B cell (primary cell): ENCODE measurements around the gene EML6. TPM values are rescaled to one million over a fixed set of nuclear protein-coding genes. Genes with fewer than 3 reads are reported as not detected.
"Not testable (repeated sequence)": the region's sequence is repeated elsewhere in the genome, so short reads cannot be mapped to it uniquely, and the experiment has no call there.

Source experiments
- ATAC-seq: fragments of 200-7000 bp; cut with Tn5 transposase; one replicate; pipeline ENCODE4 v1.10.0; 2021; ENCODE audit warnings: low read depth, mild to moderate bottlenecking, moderate number of reproducible peaks, moderate library complexity
- CTCF ChIA-PET: fragments of 350-600 bp; sonication (Branson Sonifier 250); formaldehyde crosslinking; loops from one replicate; lab custom pipeline; 2021; ENCODE audit warnings: antibody characterized with exemption, inconsistent platforms; lab: Charles Lee
- POLR2A ChIA-PET: fragments of 350-600 bp; sonication (Branson Sonifier 250); formaldehyde crosslinking; loops from one replicate; lab custom pipeline; 2021; ENCODE audit warnings: antibody characterized with exemption; lab: Charles Lee
- DNase-seq: peaks from one replicate; pipeline ENCODE4 v3.0.0; 2013
- H2AFZ ChIP-seq: 2 replicates; pipeline ENCODE4 v1.6.1; 2012; ENCODE audit warnings: mild to moderate bottlenecking, low read depth, low read length; ENCODE audit not compliant: insufficient read depth, poor library complexity, severe bottlenecking
- H3K27ac ChIP-seq, 2 donors: 1 replicate in 1 of 2; 2 replicates in 1 of 2; pipeline ENCODE4 v1.5.1; 2012 to 2013; ENCODE audit warnings: low read length in 2 of 2, mild to moderate bottlenecking in 2 of 2, moderate library complexity in 1 of 2
- H3K27me3 ChIP-seq, 4 experiments: fragments of 200-600 bp in 1 of 4; sonication (generic) in 1 of 4; replicated peaks in 1 of 4; 1 replicate in 2 of 4; 2 replicates in 2 of 4; pipeline versions ENCODE4 v1.6.1 to v1.7.0; 2013 to 2016; ENCODE audit warnings: low read length in 3 of 4, mild to moderate bottlenecking in 2 of 4, mixed read lengths in 1 of 4, moderate library complexity in 1 of 4; ENCODE audit not compliant: insufficient read depth in 4 of 4, control insufficient read depth in 3 of 4; ENCODE audit errors: control extremely low read depth in 1 of 4
- H3K36me3 ChIP-seq, 2 experiments: replicated peaks in 1 of 2; 1 replicate in 1 of 2; 2 replicates in 1 of 2; pipeline versions ENCODE4 v1.6.1 to v1.7.1; 2013; ENCODE audit warnings: low read length in 1 of 2; ENCODE audit not compliant: insufficient read depth in 2 of 2, control insufficient read depth in 1 of 2; ENCODE audit errors: control extremely low read depth in 1 of 2, extremely low read depth in 1 of 2
- H3K4me1 ChIP-seq, 2 donors: fragments of 200-600 bp in 1 of 2; sonication (generic) in 1 of 2; 1 replicate in 1 of 2; 2 replicates in 1 of 2; pipeline versions ENCODE4 v1.5.1 to v1.6.1; 2013 to 2017; ENCODE audit warnings: low read length in 2 of 2; ENCODE audit not compliant: control insufficient read depth in 2 of 2, insufficient read depth in 2 of 2
- H3K4me2 ChIP-seq: replicated peaks from 2 replicates; pipeline ENCODE3; 2012; ENCODE audit warnings: mild to moderate bottlenecking, low read depth, low read length; ENCODE audit not compliant: poor library complexity, severe bottlenecking
- H3K4me3 ChIP-seq, 5 experiments: fragments of 200-600 bp in 1 of 5; sonication (generic) in 1 of 5; 1 replicate in 3 of 5; 2 replicates in 2 of 5; pipeline versions ENCODE4 v1.5.1 to v1.7.0; 2011 to 2016; ENCODE audit warnings: low read length in 4 of 5, mild to moderate bottlenecking in 4 of 5, low read depth in 2 of 5, control low read depth in 1 of 5, moderate library complexity in 1 of 5; ENCODE audit not compliant: insufficient read depth in 1 of 5; ENCODE audit errors: control extremely low read depth in 1 of 5, extremely low read depth in 1 of 5
- H3K79me2 ChIP-seq: fragments of 200-600 bp; sonication (generic); one replicate; pipeline ENCODE4 v1.6.0; 2016; ENCODE audit warnings: low read length; ENCODE audit not compliant: control insufficient read depth, insufficient read depth
- H3K9ac ChIP-seq: fragments of 200-600 bp; sonication (generic); 2 replicates; pipeline ENCODE4 v1.6.1; 2017; ENCODE audit warnings: mild to moderate bottlenecking, low read length, moderate library complexity
- H3K9me3 ChIP-seq, 3 donors: one replicate each; pipeline versions ENCODE4 v1.6.1 to v1.7.1; 2013; ENCODE audit warnings: low read length in 2 of 3; ENCODE audit not compliant: control insufficient read depth in 2 of 3, insufficient read depth in 1 of 3; ENCODE audit errors: control extremely low read depth in 1 of 3
- H4K20me1 ChIP-seq: 2 replicates; pipeline ENCODE4 v1.6.0; 2012; ENCODE audit warnings: mild to moderate bottlenecking, low read length; ENCODE audit not compliant: insufficient read depth, control insufficient read depth, poor library complexity, severe bottlenecking
- H3K27ac Mint-ChIP-seq: one replicate; pipeline ENCODE4 v1.8.0; 2021; ENCODE audit warnings: mixed read lengths
- H3K27me3 Mint-ChIP-seq: one replicate; pipeline ENCODE4 v1.8.0; 2021; ENCODE audit warnings: mixed read lengths
- H3K4me1 Mint-ChIP-seq: one replicate; pipeline ENCODE4 v1.8.0; 2021; ENCODE audit warnings: mixed read lengths
- H3K4me3 Mint-ChIP-seq: one replicate; pipeline ENCODE4 v1.8.0; 2021; ENCODE audit warnings: mixed read lengths
- H3K9me3 Mint-ChIP-seq: one replicate; pipeline ENCODE4 v1.8.0; 2022; ENCODE audit warnings: mixed read lengths; ENCODE audit not compliant: insufficient read depth
- CTCF ChIP-seq: fragments of 200-600 bp; IDR thresholded peaks from one replicate; pipeline ENCODE4 v1.8.0; 2022; ENCODE audit warnings: antibody characterized with exemption, mild to moderate bottlenecking
- EZH2 ChIP-seq: IDR thresholded peaks from 2 replicates; pipeline ENCODE4 v1.6.1; 2012; ENCODE audit warnings: borderline replicate concordance, low read depth, mild to moderate bottlenecking, moderate library complexity, low read length; ENCODE audit not compliant: insufficient read depth, poor library complexity, severe bottlenecking
- WGBS: methylation state at CpG from one replicate; pipeline ENCODE4 v1.1.5; 2013; ENCODE audit warnings: missing lambda C conversion rate; ENCODE audit not compliant: insufficient coverage; 5-methylcytosine and 5-hydroxymethylcytosine counted together
- intact Hi-C: fragments of 100-400 bp; cut with micrococcal nuclease; formaldehyde crosslinking; loops from one replicate; pipeline ENCODE4 v1.10.0; 2022
- polyA plus RNA-seq: library from polyadenylated mRNA; depleted of rRNA; stranded (reverse); fragments of >200 nt; gene quantifications from 2 replicates; pipeline ENCODE4 v1.2.3, GENCODE V29; 2012
- total RNA-seq, 2 donors: library from RNA; stranded (reverse); fragments of 120-200 nt in 1 of 2; gene quantifications; 1 replicate in 1 of 2; 2 replicates in 1 of 2; pipeline versions ENCODE4 v1.2.3 to v1.2.4, GENCODE V29; 2013 to 2022

Gene EML6
- total and polyA plus RNA-seq, 2 donors (not counting 1 experiment from before 2014, with no cell fraction given) = 42.5 to 53.7 TPM

DNA sequence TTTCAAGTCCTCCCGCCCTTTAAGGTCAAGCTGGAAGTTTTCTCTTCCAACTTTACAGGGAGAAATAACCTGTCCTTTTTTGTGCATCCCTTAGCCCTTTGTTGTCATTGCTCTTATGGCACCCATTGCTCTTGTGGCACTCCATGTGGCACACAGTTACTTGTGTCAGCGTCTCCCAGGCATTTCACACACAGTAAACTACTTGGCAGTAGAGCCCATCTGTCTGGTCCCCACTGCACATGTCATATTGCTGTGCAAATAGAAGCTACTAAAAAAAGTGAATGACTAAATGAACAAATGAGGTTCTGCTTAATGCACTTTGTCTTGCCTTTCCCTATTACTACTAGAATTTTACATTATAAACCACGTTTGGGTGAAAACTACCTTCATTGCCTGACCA lies 149.3 kb downstream of the EML6 start:
- peaks cover 1% of the 10 kb centered on the region in 2 donors for H3K4me1 ChIP-seq
- no peak for DNase-seq
- Mint-ChIP-seq H3K27me3 (no peaks in the 10 kb centered on the region), H3K27ac (no peak overlapping the region), H3K4me3 (no peak overlapping the region), H3K9me3 (no peaks in the 10 kb centered on the region), H3K4me1 (peaks cover 2% of the 10 kb centered on the region)
- no peaks in the 10 kb centered on the region for H3K79me2 ChIP-seq
- no peaks in the 10 kb centered on the region for H3K9me3 ChIP-seq
- no peak overlapping the region for H2AFZ ChIP-seq
- no peak overlapping the region for H3K4me3 ChIP-seq
- ChIA-PET POLR2A (no interaction called here), CTCF (no interaction called here)
- no peaks in the 10 kb centered on the region for H3K27me3 ChIP-seq
- no peaks in the 10 kb centered on the region for H3K36me3 ChIP-seq
- 100% methylated on average over 2 of the region's 3 CpGs for whole genome bisulfite sequencing
- H3K4me2 ChIP-seq = no peak overlapping the region
- H3K9ac ChIP-seq = no peak overlapping the region
- intact Hi-C loops = no loop called here
- no peak for TF ChIP-seq CTCF
- no peak for TF ChIP-seq EZH2
- H3K27ac ChIP-seq = no peak overlapping the region
- H4K20me1 ChIP-seq = no peaks in the 10 kb centered on the region
- ATAC-seq = no peak

DNA sequence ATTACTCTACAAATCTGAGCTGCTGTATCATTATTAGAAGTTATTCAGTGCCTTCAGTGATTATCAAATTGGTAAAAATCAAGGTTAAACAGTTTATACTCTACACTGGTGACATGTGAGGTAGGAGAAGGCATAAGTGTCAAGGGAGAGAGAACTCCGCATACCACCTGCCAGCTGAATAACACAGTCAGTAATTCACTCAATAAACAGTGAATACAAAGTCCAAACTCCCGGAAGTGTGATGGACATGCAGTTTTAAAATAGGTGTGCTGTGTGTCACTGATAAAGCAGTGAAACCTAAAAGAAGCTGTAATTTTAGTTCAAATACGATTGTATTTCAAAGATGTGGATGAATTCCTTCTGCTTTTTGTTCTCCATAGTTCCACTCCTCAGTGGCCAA lies 149.8 kb downstream of the EML6 start:
- ATAC-seq, H3K4me1 ChIP-seq, H3K9me3 Mint-ChIP-seq, H3K4me3 Mint-ChIP-seq, H3K9ac ChIP-seq, POLR2A ChIA-PET, H3K36me3 ChIP-seq, H3K4me2 ChIP-seq, H3K27me3 ChIP-seq, H3K27ac ChIP-seq, H3K79me2 ChIP-seq, H3K9me3 ChIP-seq, H3K27ac Mint-ChIP-seq, H3K27me3 Mint-ChIP-seq, H3K4me3 ChIP-seq, H3K4me1 Mint-ChIP-seq, H4K20me1 ChIP-seq, H2AFZ ChIP-seq, intact Hi-C loops, DNase-seq: not testable (repeated sequence)
- no CpG with 5 or more reads among the region's 3 CpGs for WGBS
- CTCF ChIA-PET = interaction anchor here (0.9 kb wide), 1 partner anchor 169 kb away, joined by 3 read pairs; no protein-coding TSS in a partner anchor
